HG02759 (cell line): ENCODE measurements around the gene AUNIP.
A peak's percentile ranks its signal among the peaks of the same experiment; 100 is the strongest.

ENCODE experiments used
- ATAC-seq: cut with Tn5 transposase; IDR thresholded peaks from one replicate; pipeline ENCODE4 v1.9.1; 2021; ENCODE audit warnings: mild to moderate bottlenecking, moderate library complexity; ENCODE audit not compliant: unreplicated experiment

The AUNIP gene

GRCh38 chr1:25889470-25889869 lies 30.2 kb upstream of the AUNIP start:
- ATAC-seq: no peak

GRCh38 chr1:25888426-25888987 lies 29.2 kb upstream of the AUNIP start:
- ATAC-seq: no peak

- ATAC-seq: no peak
These were observed 26.3 kb upstream of the AUNIP start for GRCh38 chr1:25885602-25886001.

GRCh38 chr1:25881266-25881665 lies 22.0 kb upstream of the AUNIP start:
- no peak for ATAC-seq

DNA sequence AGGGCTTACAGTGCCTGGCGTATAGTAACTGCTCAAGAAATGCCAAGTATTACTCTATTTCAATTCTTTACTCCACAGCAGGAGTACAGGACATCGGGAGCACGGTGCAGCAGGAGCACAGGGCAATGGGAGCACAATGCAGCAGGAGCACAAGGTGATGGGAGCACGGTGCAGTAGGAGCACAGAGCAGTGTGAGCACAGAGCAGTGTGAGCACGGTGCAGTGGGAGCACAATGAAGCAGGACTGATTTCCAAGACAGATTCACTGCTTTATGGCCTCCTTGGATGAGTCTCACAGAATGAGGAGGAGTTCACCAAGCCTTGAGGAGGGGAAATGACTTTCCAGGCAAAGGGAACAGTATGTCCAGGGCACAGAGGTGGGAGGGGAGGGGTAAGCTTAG lies 21.3 kb upstream of the AUNIP start:
- ATAC-seq: no peak

GRCh38 chr1:25879675-25880074 lies 20.4 kb upstream of the AUNIP start:
- no peak for ATAC-seq

DNA sequence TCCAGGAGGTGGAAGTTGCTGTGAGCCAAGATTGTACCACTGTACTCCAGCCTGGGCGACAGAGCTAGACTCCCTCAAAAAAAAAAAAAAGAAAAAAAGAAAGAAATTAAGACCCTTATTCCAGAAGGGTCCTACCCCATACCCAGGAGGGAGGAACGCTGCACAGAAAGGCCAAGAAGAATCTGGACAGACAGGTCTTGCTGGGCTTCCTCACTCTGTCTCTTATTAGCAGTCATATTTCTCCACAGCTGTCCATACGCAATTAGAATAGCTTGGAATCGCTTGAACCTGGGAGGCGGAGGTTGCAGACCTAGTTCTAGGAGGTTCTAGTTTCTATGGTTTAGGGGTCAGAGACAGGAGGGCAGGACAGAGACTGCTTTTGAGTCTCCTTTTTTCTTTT lies 19.4 kb upstream of the AUNIP start:
- ATAC-seq: no peak

GRCh38 chr1:25877155-25877554 lies 17.9 kb upstream of the AUNIP start:
- no peak for ATAC-seq

GRCh38 chr1:25876693-25877077 lies 17.4 kb upstream of the AUNIP start:
- ATAC-seq: no peak

GRCh38 chr1:25875856-25876692 lies 16.8 kb upstream of the AUNIP start:
- peak; percentile 23 for ATAC-seq

- ATAC-seq: peak; percentile 62
These were observed 16.0 kb upstream of the AUNIP start, which contains the start of gene PAQR7 for GRCh38 chr1:25875154-25875855. PAQR7 (minus strand) TSS chr1:25875708; CDS start chr1:25863839, 11,869 bp downstream.

- no peak for ATAC-seq
These were observed 15.4 kb upstream of the AUNIP start for GRCh38 chr1:25874635-25875153.

DNA sequence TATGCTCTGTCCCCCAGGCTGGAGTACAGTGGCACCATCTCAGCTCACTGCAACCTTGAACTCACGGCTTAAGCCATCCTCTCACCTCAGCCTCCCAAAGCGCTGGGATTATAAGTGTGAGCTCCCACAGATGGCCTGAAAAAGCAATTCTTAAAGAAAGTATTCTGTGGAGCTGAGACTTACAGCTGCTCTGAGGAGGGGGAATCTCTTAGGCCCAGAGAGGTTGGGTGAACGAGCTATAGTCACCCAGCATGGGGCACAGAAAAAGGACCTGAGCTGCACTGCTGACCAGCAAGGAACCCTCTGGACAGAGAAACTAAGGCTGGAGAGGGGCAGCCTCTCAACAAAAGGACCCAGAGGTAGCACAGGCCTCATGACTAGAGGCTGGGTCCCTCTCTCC lies 15.0 kb upstream of the AUNIP start:
- no peak for ATAC-seq

- ATAC-seq: no peak
These were observed 13.9 kb upstream of the AUNIP start for GRCh38 chr1:25873120-25873519.

GRCh38 chr1:25872713-25873112 lies 13.5 kb upstream of the AUNIP start:
- no peak for ATAC-seq

DNA sequence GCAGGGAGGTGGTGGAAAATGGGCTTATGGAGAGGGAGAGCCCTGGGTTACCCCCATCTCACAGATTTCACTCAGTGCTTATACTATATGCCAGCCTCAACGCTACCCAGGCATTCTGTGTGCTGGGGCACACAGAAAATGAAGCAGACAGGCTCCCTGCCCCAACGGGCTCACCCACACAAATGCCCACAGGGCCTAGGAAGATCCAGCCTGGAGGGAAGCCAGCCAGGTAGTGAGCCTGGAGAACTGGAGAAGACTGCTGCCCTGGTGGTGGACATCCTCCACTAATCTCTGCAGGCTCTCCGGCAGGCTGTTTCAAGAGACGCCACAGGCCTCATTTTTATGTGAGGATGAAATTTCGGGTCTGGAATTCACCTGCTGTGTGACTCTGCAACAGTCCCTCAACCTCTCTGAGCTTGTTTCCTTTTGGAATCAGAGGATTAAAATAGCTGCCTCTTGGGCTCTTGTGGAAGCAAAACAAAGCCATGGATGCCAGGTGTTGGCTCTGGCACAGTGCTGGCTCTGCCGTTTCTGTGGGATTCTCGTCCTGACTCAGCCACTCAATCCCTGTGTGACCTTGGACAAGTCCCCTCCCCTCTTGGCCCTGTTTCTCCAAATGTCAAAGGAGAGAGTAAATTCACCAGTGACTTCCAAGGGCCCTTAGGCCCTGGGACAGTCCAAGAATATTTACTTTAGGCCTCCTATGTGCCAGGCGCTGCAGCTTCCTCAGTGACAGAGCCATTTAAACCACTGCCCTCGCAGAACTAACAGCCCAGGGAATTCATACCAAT lies 12.6 kb upstream of the AUNIP start:
- ATAC-seq: no peak

DNA sequence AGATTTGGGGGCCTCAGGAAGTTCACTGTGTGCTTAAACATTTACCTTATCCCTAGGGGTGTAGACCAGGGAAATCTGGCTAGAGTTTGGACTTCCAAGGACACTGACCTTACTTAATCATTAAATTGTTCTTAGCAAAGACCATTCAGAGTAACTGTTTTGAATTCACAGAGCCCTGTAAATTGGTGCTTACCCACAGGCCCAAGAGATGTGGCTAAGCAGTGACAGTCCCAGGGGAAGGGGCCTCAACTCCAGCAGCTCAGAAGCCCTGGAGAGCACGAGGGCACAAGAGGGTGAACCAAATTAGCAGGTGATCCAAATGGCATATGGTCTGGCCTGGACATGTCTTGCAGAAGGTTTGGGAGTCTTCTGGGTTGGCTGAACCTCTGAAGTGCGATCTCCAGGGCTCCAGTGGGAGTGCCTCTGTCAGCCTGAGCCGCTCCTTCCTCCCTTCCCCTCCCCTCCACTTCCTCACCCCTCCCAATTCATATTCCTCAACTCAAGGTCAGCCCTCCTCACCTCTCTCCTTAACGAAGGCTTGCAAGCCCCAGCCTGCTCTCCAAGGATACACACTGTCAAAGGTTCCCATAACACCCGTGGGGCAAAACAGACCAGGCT lies 11.9 kb upstream of the AUNIP start:
- no peak for ATAC-seq

GRCh38 chr1:25870614-25871013 lies 11.4 kb upstream of the AUNIP start:
- ATAC-seq: no peak

DNA sequence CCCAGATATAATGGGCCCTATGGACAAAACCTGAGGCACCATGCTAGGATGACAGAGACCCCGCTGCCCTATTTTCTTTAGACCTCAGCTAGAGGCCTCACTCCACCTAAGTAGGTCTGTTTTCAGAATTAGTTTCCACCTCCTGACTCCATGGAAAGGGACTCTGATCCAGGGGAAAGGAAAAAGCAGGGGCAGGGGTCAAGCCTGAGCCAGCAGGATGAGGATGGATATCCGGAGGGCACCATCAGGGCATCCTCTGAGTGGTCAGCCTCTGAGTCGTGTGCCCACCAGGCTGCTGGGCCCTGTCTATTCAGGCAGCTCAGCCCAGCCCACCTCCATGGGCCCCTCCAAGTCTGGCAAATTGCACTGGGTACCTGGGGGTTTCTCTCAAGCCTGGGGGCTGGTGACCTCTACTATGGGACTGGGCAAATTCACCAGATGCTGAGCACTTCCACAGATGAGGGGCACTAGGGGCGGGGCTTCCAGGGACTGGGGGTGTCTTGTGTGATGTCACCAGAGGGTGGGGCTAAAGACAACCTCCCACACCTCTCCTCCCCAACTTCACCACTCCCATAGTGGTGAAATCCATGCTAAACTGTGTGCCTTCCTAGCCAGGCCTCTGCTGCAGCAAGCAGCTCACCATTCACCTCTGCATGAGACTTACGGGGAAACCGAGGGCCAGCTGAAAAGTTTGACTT lies 10.8 kb upstream of the AUNIP start:
- ATAC-seq: no peak
